H1 (cell line): ENCODE measurements around the gene ENPP7. TPM values are rescaled to one million over a fixed set of nuclear protein-coding genes. Genes with fewer than 3 reads are reported as not detected.

Source experiments
- CTCF ChIA-PET: fragments of 300-600 bp; sonication (Branson Sonifier 250); formaldehyde crosslinking; loops from one replicate; lab custom pipeline; 2021; ENCODE audit not compliant: partially characterized antibody; lab: Charles Lee
- POLR2A ChIA-PET: fragments of 300-600 bp; sonication (Branson Sonifier 250); formaldehyde crosslinking; loops from one replicate; lab custom pipeline; 2021; ENCODE audit warnings: inconsistent platforms; ENCODE audit not compliant: partially characterized antibody; lab: Charles Lee
- DNase-seq, 2 experiments: peaks; one replicate each; pipeline versions ENCODE4 v3.0.0 to v3.0.0-alpha.2; 2010 to 2022; ENCODE audit warnings: low spot score in 2 of 2, low read depth in 1 of 2, mixed read lengths in 1 of 2
- FAIRE-seq: peaks from 2 replicates; lab custom pipeline; 2011; peaks lifted over from hg19 to GRCh38; lab: Jason Lieb, UNC
- H2AFZ ChIP-seq: 2 replicates; pipeline ENCODE4 v1.8.1; 2012; ENCODE audit warnings: low read length, inconsistent platforms
- H2AK5ac ChIP-seq: 2 replicates; pipeline ENCODE4 v1.6.1; 2013; ENCODE audit warnings: low read depth, low read length
- H2BK120ac ChIP-seq: replicated peaks from 2 replicates; pipeline ENCODE3; 2013; ENCODE audit warnings: low read depth, low read length, inconsistent platforms
- H2BK12ac ChIP-seq: 2 replicates; pipeline ENCODE4 v1.6.1; 2013; ENCODE audit warnings: low read depth, low read length
- H2BK15ac ChIP-seq: 2 replicates; pipeline ENCODE4 v1.6.1; 2013; ENCODE audit warnings: low read length
- H2BK20ac ChIP-seq: 2 replicates; pipeline ENCODE4 v1.6.1; 2013; ENCODE audit warnings: low read length
- H2BK5ac ChIP-seq: 2 replicates; pipeline ENCODE4 v1.6.1; 2013; ENCODE audit warnings: low read depth, low read length
- H3K14ac ChIP-seq: 2 replicates; pipeline ENCODE4 v1.6.1; 2013; ENCODE audit warnings: inconsistent platforms; ENCODE audit not compliant: insufficient read length
- H3K18ac ChIP-seq: 2 replicates; pipeline ENCODE4 v1.6.1; 2013; ENCODE audit warnings: low read length; ENCODE audit errors: extremely low read depth
- H3K23ac ChIP-seq: 2 replicates; pipeline ENCODE4 v1.6.1; 2013; ENCODE audit warnings: inconsistent platforms; ENCODE audit not compliant: insufficient read length
- H3K23me2 ChIP-seq: 2 replicates; pipeline ENCODE4 v1.6.1; 2013; ENCODE audit warnings: low read depth, low read length
- H3K27ac ChIP-seq: 2 replicates; pipeline ENCODE4 v1.6.1; 2011; ENCODE audit warnings: low read depth, low read length, inconsistent platforms
- H3K27me3 ChIP-seq, 4 experiments: replicated peaks in 1 of 4; 1 replicate in 1 of 4; 2 replicates in 3 of 4; pipeline versions ENCODE4 v1.6.1 to v1.8.1; 2011 to 2013; ENCODE audit warnings: low read length in 3 of 4, mild to moderate bottlenecking in 3 of 4, inconsistent platforms in 2 of 4, mixed read lengths in 2 of 4, moderate library complexity in 1 of 4; ENCODE audit not compliant: control insufficient read depth in 3 of 4, insufficient read depth in 3 of 4; ENCODE audit errors: extremely low read depth in 1 of 4
- H3K36me3 ChIP-seq, 4 experiments: 2 replicates each; pipeline versions ENCODE4 v1.6.1 to v1.8.1; 2011 to 2013; ENCODE audit warnings: mild to moderate bottlenecking in 4 of 4, low read length in 3 of 4, moderate library complexity in 2 of 4, control low read depth in 1 of 4, inconsistent platforms in 1 of 4; ENCODE audit not compliant: insufficient read depth in 4 of 4, control insufficient read depth in 2 of 4
- H3K4ac ChIP-seq: replicated peaks from 2 replicates; pipeline ENCODE3; 2013; ENCODE audit warnings: low read length, low read depth, mixed read lengths, inconsistent platforms; ENCODE audit not compliant: insufficient read length
- H3K4me1 ChIP-seq, 4 experiments: replicated peaks in 1 of 4; 1 replicate in 1 of 4; 2 replicates in 3 of 4; pipeline versions ENCODE4 v1.6.1 to v1.8.1; 2011 to 2013; ENCODE audit warnings: low read length in 3 of 4, inconsistent platforms in 2 of 4, mixed read lengths in 1 of 4; ENCODE audit not compliant: insufficient read depth in 4 of 4, control insufficient read depth in 3 of 4
- H3K4me2 ChIP-seq, 2 experiments: 2 replicates each; pipeline versions ENCODE4 v1.6.1 to v1.8.1; 2011 to 2013; ENCODE audit warnings: low read depth in 2 of 2, low read length in 2 of 2, control low read depth in 1 of 2, inconsistent platforms in 1 of 2, mild to moderate bottlenecking in 1 of 2; ENCODE audit not compliant: insufficient read depth in 1 of 2
- H3K4me3 ChIP-seq, 4 experiments: fragments of 200-600, 300-600 bp in 1 of 4; sonication (generic), shearing (Covaris generic), sonication (Bioruptor Twin) in 1 of 4; 2 replicates each; pipeline versions ENCODE4 v1.5.1 to v1.8.1; 2011 to 2016; ENCODE audit warnings: low read length in 4 of 4, low read depth in 3 of 4, control low read depth in 2 of 4, inconsistent platforms in 2 of 4, mild to moderate bottlenecking in 2 of 4, mixed read lengths in 1 of 4, moderate library complexity in 1 of 4; ENCODE audit not compliant: insufficient read depth in 2 of 4; ENCODE audit errors: extremely low read depth in 1 of 4
- H3K56ac ChIP-seq: replicated peaks from 2 replicates; pipeline ENCODE3; 2013; ENCODE audit warnings: low read depth, mild to moderate bottlenecking, mixed read lengths, low read length, inconsistent platforms; ENCODE audit not compliant: insufficient read length
- H3K79me1 ChIP-seq: 2 replicates; pipeline ENCODE4 v1.6.1; 2013; ENCODE audit warnings: low read depth, low read length, control low read depth
- H3K79me2 ChIP-seq, 2 experiments: 2 replicates each; pipeline versions ENCODE4 v1.6.1 to v1.8.1; 2012 to 2013; ENCODE audit warnings: low read length in 2 of 2, mild to moderate bottlenecking in 2 of 2, inconsistent platforms in 1 of 2; ENCODE audit not compliant: insufficient read depth in 2 of 2, control insufficient read depth in 1 of 2
- H3K9ac ChIP-seq, 4 experiments: replicated peaks in 1 of 4; 1 replicate in 1 of 4; 2 replicates in 3 of 4; pipeline versions ENCODE4 v1.6.1 to v1.8.1; 2011 to 2013; ENCODE audit warnings: low read depth in 3 of 4, low read length in 3 of 4, control low read depth in 2 of 4, mild to moderate bottlenecking in 2 of 4, moderate library complexity in 2 of 4, inconsistent platforms in 1 of 4; ENCODE audit errors: extremely low read depth in 1 of 4
- H3K9me3 ChIP-seq, 2 experiments: 2 replicates each; pipeline versions ENCODE4 v1.6.1 to v1.8.1; 2012 to 2013; ENCODE audit warnings: mild to moderate bottlenecking in 2 of 2, moderate library complexity in 2 of 2, control low read depth in 1 of 2, inconsistent platforms in 1 of 2, low read depth in 1 of 2, low read length in 1 of 2, mixed read lengths in 1 of 2; ENCODE audit not compliant: insufficient read depth in 2 of 2
- H4K20me1 ChIP-seq, 2 experiments: replicated peaks in 1 of 2; 2 replicates each; pipeline versions ENCODE3 to v1.8.1; 2011 to 2013; ENCODE audit warnings: inconsistent platforms in 2 of 2, low read length in 2 of 2, mild to moderate bottlenecking in 1 of 2; ENCODE audit not compliant: insufficient read depth in 2 of 2, control insufficient read depth in 1 of 2
- H4K5ac ChIP-seq: 2 replicates; pipeline ENCODE4 v1.6.1; 2013; ENCODE audit warnings: low read length, low read depth, mixed read lengths, inconsistent platforms; ENCODE audit not compliant: insufficient read length
- H4K8ac ChIP-seq: 2 replicates; pipeline ENCODE4 v1.8.0; 2013; ENCODE audit warnings: mild to moderate bottlenecking, moderate library complexity, low read length, inconsistent platforms; ENCODE audit not compliant: insufficient read depth; ENCODE audit errors: extremely low read depth
- H4K91ac ChIP-seq: replicated peaks from 2 replicates; pipeline ENCODE3; 2013; ENCODE audit warnings: low read length, mixed read lengths, inconsistent platforms; ENCODE audit not compliant: insufficient read length
- SIN3A ChIP-seq, 2 experiments: IDR thresholded peaks in 1 of 2; conservative IDR thresholded peaks in 1 of 2; 2 replicates each; pipeline ENCODE4 v1.6.1; 2011 to 2012; ENCODE audit warnings: low read length in 2 of 2, improper control_type of control experiment in 1 of 2, low read depth in 1 of 2, mild to moderate bottlenecking in 1 of 2
- SP2 ChIP-seq: IDR thresholded peaks from 2 replicates; pipeline ENCODE4 v1.6.1; 2012; ENCODE audit warnings: mild to moderate bottlenecking, low read length, inconsistent platforms
- TEAD4 ChIP-seq: IDR thresholded peaks from 2 replicates; pipeline ENCODE4 v1.6.1; 2012; ENCODE audit warnings: low read depth, low read length, inconsistent platforms, mixed read lengths
- WGBS, 2 experiments: shearing (Covaris generic) in 1 of 2; methylation state at CpG; one replicate each; pipeline versions ENCODE4 v1.1.6 to v1.1.7; 2013 to 2015; ENCODE audit warnings: low lambda C conversion rate in 2 of 2, mixed read lengths in 2 of 2, inconsistent platforms in 1 of 2, low coverage in 1 of 2, missing lambda C conversion rate in 1 of 2; ENCODE audit not compliant: insufficient replicate concordance in 2 of 2, insufficient coverage in 1 of 2, insufficient read length in 1 of 2; ENCODE audit errors: extremely low coverage in 1 of 2, missing lambda C conversion rate in 1 of 2; 5-methylcytosine and 5-hydroxymethylcytosine counted together
- polyA plus RNA-seq, 7 experiments: library from polyadenylated mRNA; depleted of rRNA in 3 of 7; stranded (reverse) in 5 of 7; unstranded in 2 of 7; fragments of >200 nt in 5 of 7; fragments of 200-250 nt in 2 of 7; gene quantifications; 1 replicate in 5 of 7; 2 replicates in 1 of 7; 4 replicates in 1 of 7; pipeline versions ENCODE4 v1.2.1 to v1.2.3, GENCODE V29; 2011 to 2013; ENCODE audit warnings: missing spikeins in 2 of 7, mixed read lengths in 2 of 7
- total RNA-seq: library from RNA; stranded (reverse); fragmentation: NEBNext Ultra II Directional; extraction: Animal tissue kit (Norgen Biotek cat#: 25700); gene quantifications from 2 replicates; pipeline ENCODE4 v1.2.1, GENCODE V29; 2021

Gene ENPP7
- total and polyA plus RNA-seq, 2 of the 8 experiments (the other 6 are each of a cell fraction or from before 2014, with no cell fraction given), result not detected

DNA sequence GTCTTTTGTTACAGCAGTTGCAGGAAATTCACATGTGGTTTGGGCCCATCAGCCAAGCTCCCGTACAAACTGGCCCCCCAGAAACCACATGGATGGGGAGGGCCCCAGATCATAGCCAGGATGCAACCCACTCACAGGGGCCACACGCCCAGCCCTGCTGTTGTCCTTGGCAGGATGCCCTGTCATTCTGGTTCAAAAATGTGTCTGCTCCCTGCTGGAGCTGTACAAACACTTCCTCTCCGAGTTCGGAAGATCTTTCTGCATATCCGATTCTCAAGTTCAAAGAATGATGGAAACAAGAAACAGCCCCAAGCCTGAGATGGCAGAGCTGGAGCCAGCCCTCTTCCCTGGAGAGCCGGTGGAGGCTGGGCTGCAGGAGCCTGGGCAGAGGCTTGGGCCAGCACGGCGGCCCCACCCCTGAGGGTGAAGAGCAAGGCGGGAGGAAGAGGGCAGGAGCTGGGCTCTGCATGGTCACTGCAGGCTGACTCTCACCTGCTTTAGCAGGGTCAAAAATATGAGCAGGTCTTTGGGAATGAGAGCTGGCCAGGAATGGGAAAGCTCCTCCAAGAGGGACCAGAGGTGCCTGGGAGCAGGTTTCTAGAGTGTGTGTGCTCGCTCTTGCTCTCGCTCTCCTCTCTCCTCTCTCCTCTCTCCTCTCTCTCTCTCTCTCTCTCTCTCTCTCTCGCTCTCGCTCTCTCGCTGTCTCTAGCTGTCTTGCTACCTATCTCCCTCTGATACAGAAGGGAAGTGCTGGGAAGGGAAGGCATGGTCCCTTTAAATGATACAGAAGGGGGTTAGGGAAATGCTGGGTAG, 34.7 kb upstream of the ENPP7 start:
- Histone ChIP-seq H4K91ac (no peak overlapping the region), H3K27me3 (peaks cover 0 to 7% (median 0%) of the 10 kb centered on the region in 4 experiments; a peak in 3 of 7 replicates), H3K4me2 (no peak overlapping the region), H3K79me2 (no peaks in the 10 kb centered on the region), H3K36me3 (no peaks in the 10 kb centered on the region), H3K9ac (no peak overlapping the region), H3K27ac (no peak overlapping the region), H3K4me1 (peaks cover 3 to 33% (median 20%) of the 10 kb centered on the region in 4 experiments), H3K56ac (no peak overlapping the region), H2BK5ac (no peak overlapping the region), H3K4me3 (no peak overlapping the region), H3K4ac (no peak overlapping the region), H3K9me3 (no peaks in the 10 kb centered on the region), H4K5ac (no peak overlapping the region), H2BK12ac (peak overlapping the region; percentile 27; the same call in 1 of the 2 replicates), H2AFZ (no peak overlapping the region), H2BK20ac (peak overlapping the region; percentile 7; the same call in 1 of the 2 replicates), H3K18ac (peak overlapping the region; percentile 24; the same call in 1 of the 2 replicates), H2BK120ac (no peak overlapping the region), H3K14ac (no peak overlapping the region), H3K79me1 (no peaks in the 10 kb centered on the region), H2BK15ac (peak overlapping the region; percentile 81; the same call in 1 of the 2 replicates), H2AK5ac (no peak overlapping the region), H4K20me1 (peaks cover 0 to 4% of the 10 kb centered on the region in 2 experiments), H3K23ac (no peak overlapping the region), H3K23me2 (no peaks in the 10 kb centered on the region; the same call in none of the 2 replicates), H4K8ac (no peak overlapping the region; the same call in 1 of the 2 replicates)
- 83% methylated on average over 9 of the region's 14 CpGs; no CpG with 5 or more reads in 1 of the 2 experiments for WGBS, 2 experiments
- DNase-seq, result no peak
- CTCF ChIA-PET, result interaction anchor here (0.7 to 3.5 kb wide), 9 partner anchors 11 to 282 kb away, joined by 3 to 12 read pairs (median 4); no protein-coding TSS in a partner anchor
- TF ChIP-seq SIN3A (conservative IDR thresholded peaks at IDR 0.05 in 1 of 2, IDR thresholded peaks at IDR 0.05 in 1 of 2; ENCODE audit: low read depth in 1 of 2, low read length in 2 of 2), result no peak
- TF ChIP-seq TEAD4, result no peak
- no peak for TF ChIP-seq SP2
- POLR2A ChIA-PET, result interaction anchor here (1.8 kb wide), 1 partner anchor 12 kb away, joined by 4 read pairs; no protein-coding TSS in a partner anchor
- no peak for FAIRE-seq
